ENCODE measurements around the gene SLC8A3.

Gene SLC8A3

DNA sequence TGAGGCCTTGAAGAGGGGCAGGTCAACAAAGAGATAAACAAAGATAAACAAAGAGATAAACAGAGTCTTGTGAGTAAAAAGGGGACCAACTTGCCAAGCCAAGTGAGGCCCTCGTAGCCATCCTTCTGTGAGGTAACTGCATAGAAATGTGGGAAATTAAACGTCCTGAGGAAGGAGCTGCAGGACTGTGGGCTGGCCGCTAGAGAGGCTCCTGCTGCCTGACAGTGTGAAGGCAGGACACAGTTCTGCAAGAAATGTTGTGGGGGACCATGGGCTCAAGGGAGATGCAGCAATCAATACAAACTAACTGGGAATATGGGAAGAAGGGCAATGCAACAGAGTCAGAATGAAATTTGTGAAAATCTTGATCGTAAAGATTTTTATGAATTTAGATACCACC, 91.9 kb downstream of the SLC8A3 start:
- TF ChIP-seq, protein P1, sequence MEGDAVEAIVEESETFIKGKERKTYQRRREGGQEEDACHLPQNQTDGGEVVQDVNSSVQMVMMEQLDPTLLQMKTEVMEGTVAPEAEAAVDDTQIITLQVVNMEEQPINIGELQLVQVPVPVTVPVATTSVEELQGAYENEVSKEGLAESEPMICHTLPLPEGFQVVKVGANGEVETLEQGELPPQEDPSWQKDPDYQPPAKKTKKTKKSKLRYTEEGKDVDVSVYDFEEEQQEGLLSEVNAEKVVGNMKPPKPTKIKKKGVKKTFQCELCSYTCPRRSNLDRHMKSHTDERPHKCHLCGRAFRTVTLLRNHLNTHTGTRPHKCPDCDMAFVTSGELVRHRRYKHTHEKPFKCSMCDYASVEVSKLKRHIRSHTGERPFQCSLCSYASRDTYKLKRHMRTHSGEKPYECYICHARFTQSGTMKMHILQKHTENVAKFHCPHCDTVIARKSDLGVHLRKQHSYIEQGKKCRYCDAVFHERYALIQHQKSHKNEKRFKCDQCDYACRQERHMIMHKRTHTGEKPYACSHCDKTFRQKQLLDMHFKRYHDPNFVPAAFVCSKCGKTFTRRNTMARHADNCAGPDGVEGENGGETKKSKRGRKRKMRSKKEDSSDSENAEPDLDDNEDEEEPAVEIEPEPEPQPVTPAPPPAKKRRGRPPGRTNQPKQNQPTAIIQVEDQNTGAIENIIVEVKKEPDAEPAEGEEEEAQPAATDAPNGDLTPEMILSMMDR (IDR thresholded peaks at IDR 0.05; ENCODE audit: low read depth, low read length, missing control alignments), result peak; percentile 40
- H3K4me3 ChIP-seq (ENCODE audit: low read depth, low read length), result no peak overlapping the region
- in situ Hi-C loops (cut with HindIII; ENCODE audit: low sequenced_read_pairs), result no loop called here
- DNase-seq (ENCODE audit: low read depth), result no peak

DNA sequence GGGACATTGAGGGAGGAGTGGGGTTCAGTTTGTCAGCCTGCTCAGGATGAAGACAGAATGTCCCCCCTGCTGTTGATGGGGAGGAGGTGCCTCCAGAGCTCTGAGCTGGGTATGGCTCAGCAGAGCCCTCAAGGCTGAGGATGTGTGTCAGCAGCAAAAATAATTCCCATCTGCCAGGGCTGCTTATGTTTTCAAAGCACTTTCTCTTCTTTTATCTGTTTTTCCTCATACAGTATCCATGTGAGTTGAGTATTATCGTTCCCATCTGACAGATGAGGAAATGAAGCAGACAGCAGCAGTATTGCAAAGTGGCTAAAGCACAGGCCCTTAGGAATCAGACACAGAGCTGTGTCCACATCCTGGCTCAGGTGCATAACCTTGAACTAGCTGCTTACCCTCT, 94.1 kb downstream of the SLC8A3 start:
- H3K4me3 ChIP-seq (ENCODE audit: low read depth, low read length), result no peak overlapping the region
- in situ Hi-C loops (cut with HindIII; ENCODE audit: low sequenced_read_pairs), result no loop called here
- TF ChIP-seq, protein P1 (IDR thresholded peaks at IDR 0.05; ENCODE audit: low read depth, low read length, missing control alignments), result no peak
- no peak for DNase-seq (ENCODE audit: low read depth)

DNA sequence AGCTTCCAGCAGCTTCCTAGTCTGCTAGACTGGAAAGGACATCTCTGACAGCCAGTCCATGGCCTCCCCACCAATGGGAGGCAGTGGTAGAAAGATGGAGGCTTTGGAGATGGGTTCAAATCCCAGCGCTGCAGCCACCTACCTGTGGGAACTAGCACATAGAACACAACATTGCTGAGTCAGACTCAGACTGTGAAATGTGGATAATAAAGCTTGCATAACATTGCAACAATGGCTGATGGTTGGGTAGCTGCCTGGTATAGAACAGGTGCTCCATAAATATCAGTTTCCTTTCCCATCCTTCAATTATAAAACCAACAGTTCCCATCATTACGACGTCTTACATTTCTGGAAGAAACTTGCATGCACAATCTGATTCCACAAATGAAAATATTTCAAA, 94.6 kb downstream of the SLC8A3 start:
- no peak for DNase-seq (ENCODE audit: low read depth)
- TF ChIP-seq, protein P1 (IDR thresholded peaks at IDR 0.05; ENCODE audit: low read depth, low read length, missing control alignments), result no peak
- in situ Hi-C loops (cut with HindIII; ENCODE audit: low sequenced_read_pairs), result no loop called here
- H3K4me3 ChIP-seq (ENCODE audit: low read depth, low read length), result no peak overlapping the region

DNA sequence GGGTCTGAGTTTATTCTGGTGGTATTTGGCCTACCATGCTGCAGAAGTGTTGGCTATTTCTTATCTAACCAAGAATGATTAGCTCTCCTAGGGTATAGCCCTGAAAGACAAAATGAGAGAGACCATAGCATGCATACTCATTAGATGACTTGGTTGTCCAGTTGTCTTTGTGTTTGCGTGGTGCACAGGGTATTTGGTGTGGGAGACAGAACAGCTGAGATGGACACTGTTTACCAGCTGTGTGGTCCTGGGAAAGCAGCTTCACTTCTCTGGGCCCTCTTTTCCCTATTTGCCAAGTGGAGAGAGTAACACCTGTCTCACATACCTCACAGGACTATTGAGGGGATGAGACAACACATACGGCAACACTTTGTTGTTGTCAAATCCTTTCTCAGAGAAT, 95.6 kb downstream of the SLC8A3 start:
- H3K4me3 ChIP-seq (ENCODE audit: low read depth, low read length), result no peak overlapping the region
- TF ChIP-seq, protein P1 (IDR thresholded peaks at IDR 0.05; ENCODE audit: low read depth, low read length, missing control alignments), result no peak
- in situ Hi-C loops (cut with HindIII; ENCODE audit: low sequenced_read_pairs), result no loop called here
- no peak for DNase-seq (ENCODE audit: low read depth)

DNA sequence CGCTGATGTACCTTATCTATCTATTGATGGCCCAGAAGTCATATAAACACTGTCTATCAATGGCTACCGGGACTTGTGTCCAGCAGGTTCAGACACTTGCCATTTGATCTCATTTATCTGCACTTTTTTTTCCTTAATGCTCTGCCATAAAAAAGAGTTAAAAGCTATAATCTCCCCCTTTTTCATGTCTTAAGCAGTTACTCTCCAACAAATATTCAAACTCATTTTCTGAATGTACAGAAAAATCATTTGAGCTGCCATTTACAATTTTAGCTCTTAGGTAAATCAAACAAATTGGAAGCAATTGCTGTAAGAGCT, 101.4 kb downstream of the SLC8A3 start:
- in situ Hi-C loops (cut with HindIII; ENCODE audit: low sequenced_read_pairs), result no loop called here
- no peak for DNase-seq (ENCODE audit: low read depth)
- H3K4me3 ChIP-seq (ENCODE audit: low read depth, low read length), result no peak overlapping the region
- TF ChIP-seq, protein P1 (IDR thresholded peaks at IDR 0.05; ENCODE audit: low read depth, low read length, missing control alignments), result no peak

DNA sequence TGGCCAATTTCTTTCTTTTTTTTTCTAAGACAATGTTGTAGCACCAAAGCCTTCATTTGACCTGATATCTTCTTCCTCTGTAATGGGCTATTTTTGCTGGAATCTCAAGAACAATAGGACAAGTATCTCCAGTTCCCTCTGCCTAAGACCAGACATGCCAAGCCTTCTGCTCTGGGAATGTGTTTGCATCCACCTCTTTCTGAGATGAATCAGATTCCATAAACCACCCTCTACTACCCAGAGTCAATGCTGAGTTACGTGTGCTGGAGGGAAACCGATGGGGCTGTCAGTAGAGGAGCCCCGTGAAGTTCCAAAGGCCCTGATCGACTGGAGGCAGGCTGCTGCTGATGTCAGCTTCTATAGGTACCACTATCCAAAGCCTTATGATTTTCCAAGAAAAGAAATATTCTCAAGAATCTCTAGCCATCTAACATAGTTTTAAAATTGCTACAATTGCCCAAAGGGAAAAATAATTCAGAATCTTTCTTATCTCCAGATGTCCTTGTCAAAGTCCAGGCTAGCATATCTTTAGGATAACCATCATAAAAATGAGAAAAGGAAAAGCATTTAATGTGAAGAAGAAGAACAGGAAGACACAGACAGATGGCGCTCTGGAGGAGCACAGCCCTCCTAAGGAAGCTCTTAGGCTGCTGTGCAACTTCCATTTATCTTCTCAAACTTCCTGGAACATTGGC, 101.9 kb downstream of the SLC8A3 start:
- no peak overlapping the region for H3K4me3 ChIP-seq (ENCODE audit: low read depth, low read length)
- peak; percentile 36 for DNase-seq (ENCODE audit: low read depth)
- TF ChIP-seq, protein P1 (IDR thresholded peaks at IDR 0.05; ENCODE audit: low read depth, low read length, missing control alignments), result peak; percentile 70
- in situ Hi-C loops (cut with HindIII; ENCODE audit: low sequenced_read_pairs), result no loop called here

Data from astrocyte of the cerebellum (primary cell).